Rectal smooth muscle tissue (tissue), 1 donor: ENCODE data around the gene BPTF.
A peak's percentile ranks its signal among the peaks of the same experiment; 100 is the strongest.
"Not testable (repeated sequence)": the region's sequence is repeated elsewhere in the genome, so short reads cannot be mapped to it uniquely, and the experiment has no call there.

ENCODE experiments used
- H3K27ac ChIP-seq: one replicate; pipeline ENCODE4 v1.7.0; 2013; ENCODE audit warnings: low read depth, low read length, inconsistent platforms
- H3K27me3 ChIP-seq: one replicate; pipeline ENCODE4 v1.7.0; 2013; ENCODE audit warnings: low read length; ENCODE audit not compliant: control insufficient read depth, insufficient read depth
- H3K36me3 ChIP-seq: one replicate; pipeline ENCODE4 v1.7.0; 2013; ENCODE audit warnings: low read length; ENCODE audit not compliant: control insufficient read depth, insufficient read depth
- H3K4me1 ChIP-seq: one replicate; pipeline ENCODE4 v1.7.0; 2013; ENCODE audit warnings: low read length; ENCODE audit not compliant: control insufficient read depth, insufficient read depth
- H3K4me3 ChIP-seq: one replicate; pipeline ENCODE4 v1.7.0; 2013; ENCODE audit warnings: low read length
- H3K9ac ChIP-seq: one replicate; pipeline ENCODE4 v1.7.0; 2013; ENCODE audit warnings: low read length

The BPTF gene

GRCh38 chr17:67818110-67819002 is 6.9 kb upstream of the BPTF start:
- H3K4me3 ChIP-seq: no peak overlapping the region
- no peaks in the 10 kb centered on the region for H3K4me1 ChIP-seq

GRCh38 chr17:67819722-67820121 is 5.6 kb upstream of the BPTF start:
- Histone ChIP-seq H3K4me3 (no peak overlapping the region), H3K9ac (no peak overlapping the region), H3K27ac (no peak overlapping the region), H3K4me1 (no peaks in the 10 kb centered on the region), H3K36me3 (no peaks in the 10 kb centered on the region), H3K27me3 (no peaks in the 10 kb centered on the region)

More at GRCh38 chr17:67818110-67819002, 6.9 kb upstream of the BPTF start:
- Histone ChIP-seq H3K36me3 (no peaks in the 10 kb centered on the region), H3K27me3 (no peaks in the 10 kb centered on the region), H3K27ac (no peak overlapping the region), H3K9ac (no peak overlapping the region)

- H3K27ac ChIP-seq: no peak overlapping the region
- no peaks in the 10 kb centered on the region for H3K27me3 ChIP-seq
- H3K4me3 ChIP-seq: no peak overlapping the region
Measured at GRCh38 chr17:67821871-67822367, 3.4 kb upstream of the BPTF start.

GRCh38 chr17:67825627-67826601 is 611 bp downstream of the BPTF start:
- not testable (repeated sequence) for H3K27me3 ChIP-seq

More at GRCh38 chr17:67821871-67822367, 3.4 kb upstream of the BPTF start:
- H3K9ac ChIP-seq: no peak overlapping the region
- no peaks in the 10 kb centered on the region for H3K4me1 ChIP-seq
- no peaks in the 10 kb centered on the region for H3K36me3 ChIP-seq

GRCh38 chr17:67829331-67829730 is 4.0 kb downstream of the BPTF start:
- Histone ChIP-seq H3K9ac (no peak overlapping the region), H3K27ac (no peak overlapping the region), H3K4me1 (peaks cover 9% of the 10 kb centered on the region), H3K36me3 (no peaks in the 10 kb centered on the region), H3K4me3 (no peak overlapping the region), H3K27me3 (no peaks in the 10 kb centered on the region)

More at GRCh38 chr17:67825627-67826601, 611 bp downstream of the BPTF start:
- H3K9ac ChIP-seq: peak overlapping the region; percentile 39
- not testable (repeated sequence) for H3K4me1 ChIP-seq, H3K36me3 ChIP-seq
- peak overlapping the region; percentile 85 for H3K4me3 ChIP-seq
- peak overlapping the region; percentile 55 for H3K27ac ChIP-seq

GRCh38 chr17:67830440-67830839 is 5.1 kb downstream of the BPTF start:
- no peak overlapping the region for H3K27ac ChIP-seq
- H3K9ac ChIP-seq: no peak overlapping the region

GRCh38 chr17:67831268-67831667 is 6.0 kb downstream of the BPTF start:
- H3K27me3 ChIP-seq: no peaks in the 10 kb centered on the region
- H3K27ac ChIP-seq: no peak overlapping the region
- no peaks in the 10 kb centered on the region for H3K36me3 ChIP-seq
- H3K9ac ChIP-seq: no peak overlapping the region
- no peak overlapping the region for H3K4me3 ChIP-seq
- H3K4me1 ChIP-seq: peaks cover 12% of the 10 kb centered on the region

More at GRCh38 chr17:67830440-67830839, 5.1 kb downstream of the BPTF start:
- Histone ChIP-seq H3K27me3 (no peaks in the 10 kb centered on the region), H3K36me3 (no peaks in the 10 kb centered on the region), H3K4me1 (peaks cover 9% of the 10 kb centered on the region), H3K4me3 (no peak overlapping the region)

- no peaks in the 10 kb centered on the region for H3K27me3 ChIP-seq
- no peaks in the 10 kb centered on the region for H3K36me3 ChIP-seq
- peaks cover 14% of the 10 kb centered on the region for H3K4me1 ChIP-seq
- H3K4me3 ChIP-seq: no peak overlapping the region
- no peak overlapping the region for H3K9ac ChIP-seq
- no peak overlapping the region for H3K27ac ChIP-seq
Measured at GRCh38 chr17:67833134-67833533, 7.8 kb downstream of the BPTF start.

GRCh38 chr17:67833946-67834631 is 8.8 kb downstream of the BPTF start:
- no peak overlapping the region for H3K9ac ChIP-seq
- peaks cover 8% of the 10 kb centered on the region for H3K4me1 ChIP-seq
- no peaks in the 10 kb centered on the region for H3K27me3 ChIP-seq
- H3K36me3 ChIP-seq: no peaks in the 10 kb centered on the region
- no peak overlapping the region for H3K4me3 ChIP-seq
- no peak overlapping the region for H3K27ac ChIP-seq

GRCh38 chr17:67834634-67835033 is 9.3 kb downstream of the BPTF start:
- Histone ChIP-seq H3K36me3 (no peaks in the 10 kb centered on the region), H3K9ac (no peak overlapping the region), H3K27me3 (no peaks in the 10 kb centered on the region), H3K4me1 (peaks cover 8% of the 10 kb centered on the region), H3K4me3 (no peak overlapping the region), H3K27ac (no peak overlapping the region)

- H3K4me1 ChIP-seq: peaks cover 5% of the 10 kb centered on the region
- H3K9ac ChIP-seq: no peak overlapping the region
- H3K36me3 ChIP-seq: no peaks in the 10 kb centered on the region
- no peaks in the 10 kb centered on the region for H3K27me3 ChIP-seq
- H3K27ac ChIP-seq: peak overlapping the region; percentile 14
- H3K4me3 ChIP-seq: no peak overlapping the region
Measured at GRCh38 chr17:67836205-67836987, 11.1 kb downstream of the BPTF start.
